ENCODE results near the gene TPGS2.

GRCh38 chr18:36776650-36777049 is 52.2 kb downstream of the TPGS2 start:
- TF ChIP-seq CTCF (IDR thresholded peaks at IDR 0.05; ENCODE audit: insufficient read depth, low read length, poor library complexity, severe bottlenecking) (no peak), EZH2phosphoT487 (conservative IDR thresholded peaks at IDR 0.05; ENCODE audit: low read length) (no peak)

Data from SU-DHL-6 (cell line).